ENCODE results near the gene PAWR.
"Not testable (repeated sequence)": the region's sequence is repeated elsewhere in the genome, so short reads cannot be mapped to it uniquely, and the experiment has no call there.

Gene PAWR

GRCh38 chr12:79567175-79567563 is 123.6 kb downstream of the PAWR start:
- peaks cover 9 to 15% of the 10 kb centered on the region in 2 donors for H3K4me1 Mint-ChIP-seq
- H3K27me3 Mint-ChIP-seq: no peaks in the 10 kb centered on the region
- H3K27ac Mint-ChIP-seq: no peak overlapping the region
- ATAC-seq (replicated peaks): no peak
- H3K36me3 Mint-ChIP-seq: peaks cover 25 to 49% of the 10 kb centered on the region in 2 donors
- no peak for DNase-seq
- H3K9me3 Mint-ChIP-seq: peaks cover 0 to 4% of the 10 kb centered on the region in 2 donors
- no peak overlapping the region for H3K4me3 Mint-ChIP-seq

DNA sequence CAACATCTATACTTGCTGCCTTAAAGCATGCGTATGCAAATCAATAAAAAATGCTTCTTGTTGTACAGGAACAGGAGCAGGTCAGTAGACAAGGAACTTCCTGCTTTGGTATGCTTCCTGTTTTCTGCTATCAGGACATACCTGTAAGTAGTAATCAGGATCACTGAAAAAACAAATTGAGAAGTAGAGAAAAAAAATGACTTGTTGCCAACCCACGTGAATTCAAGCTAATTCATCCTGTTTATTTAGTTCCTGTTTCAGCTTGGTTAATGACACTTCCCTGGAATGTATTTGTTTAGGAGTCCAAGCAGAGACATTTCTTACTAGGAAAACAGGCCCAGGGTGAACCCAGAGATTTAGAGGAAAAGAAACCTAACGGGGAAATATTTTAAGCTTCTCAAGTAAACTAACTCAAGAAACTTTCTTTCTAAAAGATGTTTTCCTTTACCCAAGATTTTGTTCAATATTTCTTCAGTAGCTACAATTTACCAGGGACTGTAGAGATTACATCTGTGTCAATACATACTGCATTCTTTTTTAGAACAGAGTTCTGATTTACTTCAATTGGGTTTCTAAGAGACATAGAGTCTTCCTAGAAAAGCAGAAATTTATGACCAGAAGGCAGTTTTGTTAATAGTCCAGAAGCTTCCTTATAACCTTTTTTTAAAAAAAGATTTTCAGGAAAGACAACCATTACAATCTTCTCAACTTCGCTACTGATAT is 124.2 kb downstream of the PAWR start:
- ATAC-seq (replicated peaks) (no peak), DNase-seq (no peak)
- Mint-ChIP-seq H3K27me3 (no peaks in the 10 kb centered on the region), H3K36me3 (peaks cover 26 to 46% of the 10 kb centered on the region in 2 donors), H3K4me1 (peaks cover 9 to 15% of the 10 kb centered on the region in 2 donors), H3K27ac (peak overlapping the region; percentile 68), H3K9me3 (peaks cover 0 to 4% of the 10 kb centered on the region in 2 donors), H3K4me3 (no peak overlapping the region)

GRCh38 chr12:79564727-79565350 is 125.9 kb downstream of the PAWR start:
- H3K36me3 Mint-ChIP-seq: peaks cover 20 to 40% of the 10 kb centered on the region in 2 donors
- not testable (repeated sequence) for H3K27ac Mint-ChIP-seq; DNase-seq; H3K27me3 Mint-ChIP-seq; H3K4me3 Mint-ChIP-seq; H3K9me3 Mint-ChIP-seq; ATAC-seq (replicated peaks)
- H3K4me1 Mint-ChIP-seq: peaks cover 6 to 15% of the 10 kb centered on the region in 2 donors

DNA sequence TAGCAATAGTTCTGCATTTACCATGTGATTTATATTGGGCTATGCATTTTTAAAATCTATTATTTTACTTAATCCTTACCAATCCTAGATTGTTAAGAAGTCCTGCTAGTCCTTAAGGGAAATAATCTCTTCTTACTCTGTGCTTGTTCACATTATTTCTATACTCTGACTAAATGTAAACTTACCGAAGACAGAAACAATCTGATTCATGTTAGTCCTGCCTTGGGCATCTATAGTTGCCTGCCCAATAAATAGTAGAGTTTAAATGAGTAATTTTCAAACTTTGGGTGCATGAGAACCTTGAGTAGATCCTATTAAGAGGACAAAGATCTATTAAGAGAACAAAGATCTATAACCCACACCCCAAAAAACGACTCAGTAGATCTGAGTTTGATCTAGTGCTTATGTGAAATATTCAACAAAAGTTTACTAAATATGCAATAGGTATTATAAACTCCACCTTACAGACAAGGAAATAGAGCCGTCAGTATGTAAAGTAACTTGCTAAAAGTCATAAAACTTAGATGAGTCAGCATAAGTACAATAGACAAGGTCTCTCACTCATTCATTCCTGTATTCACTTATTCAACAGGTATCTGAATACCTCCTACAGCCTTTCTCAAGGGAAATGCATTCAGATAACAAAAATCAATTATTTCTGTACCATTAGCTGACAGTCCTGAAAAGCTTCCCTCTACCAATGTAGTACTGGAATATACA is 127.6 kb downstream of the PAWR start:
- Mint-ChIP-seq H3K9me3 (peaks cover 0 to 2% of the 10 kb centered on the region in 2 donors), H3K27me3 (no peaks in the 10 kb centered on the region), H3K36me3 (peaks cover 20 to 36% of the 10 kb centered on the region in 2 donors), H3K27ac (no peak overlapping the region), H3K4me3 (no peak overlapping the region), H3K4me1 (peaks cover 6 to 15% of the 10 kb centered on the region in 2 donors)
- DNase-seq (no peak), ATAC-seq (replicated peaks) (no peak)

DNA sequence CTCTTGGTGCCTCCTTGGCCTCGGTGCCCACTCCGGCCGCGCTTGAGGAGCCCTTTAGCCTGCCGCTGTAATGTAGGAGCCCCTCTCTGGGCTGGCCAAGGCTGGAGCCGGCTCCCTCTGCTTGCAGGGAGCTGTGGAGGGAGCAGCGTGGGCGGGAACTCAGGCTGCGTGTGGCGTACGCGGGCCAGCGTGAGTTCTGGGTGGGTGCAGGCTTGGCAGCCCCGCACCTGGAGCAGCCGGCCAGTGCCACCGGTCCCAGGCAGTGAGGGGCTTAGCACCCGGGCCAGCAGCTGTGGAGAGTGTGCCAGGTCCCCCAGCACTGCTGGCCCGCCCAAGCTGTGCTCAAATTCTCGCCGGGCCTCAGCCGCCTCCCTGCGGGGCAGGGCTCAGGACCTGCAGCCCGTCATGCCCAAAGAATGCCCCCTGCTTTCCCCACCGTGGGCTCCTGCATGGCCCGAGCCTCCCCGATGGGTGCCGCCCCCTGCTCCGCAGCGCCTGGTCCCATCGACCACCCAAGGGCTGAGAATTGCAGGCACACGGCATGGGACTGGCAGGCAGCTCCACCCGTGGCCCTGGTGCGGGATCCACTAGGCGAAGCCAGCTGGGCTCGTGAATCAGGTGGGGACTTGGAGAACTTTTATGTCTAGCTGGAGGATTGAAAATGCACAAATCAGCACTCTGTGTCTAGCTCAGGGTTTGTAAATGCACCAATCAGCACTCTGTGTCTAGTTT is 129.2 kb downstream of the PAWR start:
- H3K4me1 Mint-ChIP-seq: peaks cover 10 to 23% of the 10 kb centered on the region in 2 donors
- no peaks in the 10 kb centered on the region for H3K27me3 Mint-ChIP-seq
- H3K27ac Mint-ChIP-seq: no peak overlapping the region
- H3K9me3 Mint-ChIP-seq: peaks cover 0 to 2% of the 10 kb centered on the region in 2 donors
- peaks cover 18 to 34% of the 10 kb centered on the region in 2 donors for H3K36me3 Mint-ChIP-seq
- ATAC-seq (replicated peaks) (no peak), DNase-seq (no peak)
- no peak overlapping the region for H3K4me3 Mint-ChIP-seq

DNA sequence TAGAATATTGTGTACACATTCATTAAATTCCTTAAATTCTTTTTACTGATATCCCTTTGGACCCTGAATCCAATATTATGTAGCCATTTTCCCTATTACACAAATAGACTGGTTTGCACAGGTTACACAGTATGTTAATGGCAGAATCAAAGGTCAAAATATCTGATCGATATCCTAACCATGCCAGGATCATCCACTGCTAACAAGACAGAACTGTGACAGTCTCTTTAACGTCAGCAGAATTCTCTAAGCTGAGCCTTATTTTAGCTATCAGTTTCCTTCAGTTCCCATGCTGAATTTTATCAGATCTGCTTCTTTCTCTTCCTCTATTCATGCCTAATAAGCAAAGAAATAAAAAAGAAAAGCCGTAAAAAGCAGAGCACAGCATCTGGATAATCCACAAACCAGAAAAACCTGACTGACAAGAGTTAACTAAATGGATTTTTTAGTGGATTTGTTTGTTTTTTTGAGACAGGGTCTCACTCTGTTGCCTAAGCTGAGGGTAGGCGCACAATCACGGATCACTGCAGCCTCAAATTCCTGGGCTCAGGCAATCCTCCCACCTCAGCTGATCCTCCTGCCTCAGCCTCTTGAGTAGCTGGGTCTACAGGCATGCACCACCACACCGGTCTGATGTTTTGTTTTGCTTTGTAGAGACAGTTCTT is 130.4 kb downstream of the PAWR start:
- DNase-seq: no peak
- Mint-ChIP-seq H3K27me3 (no peaks in the 10 kb centered on the region), H3K4me3 (no peak overlapping the region), H3K27ac (no peak overlapping the region), H3K36me3 (peaks cover 12 to 22% of the 10 kb centered on the region in 2 donors), H3K9me3 (no peaks in the 10 kb centered on the region), H3K4me1 (peaks cover 5 to 11% of the 10 kb centered on the region in 2 donors)
- ATAC-seq (replicated peaks): no peak

DNA sequence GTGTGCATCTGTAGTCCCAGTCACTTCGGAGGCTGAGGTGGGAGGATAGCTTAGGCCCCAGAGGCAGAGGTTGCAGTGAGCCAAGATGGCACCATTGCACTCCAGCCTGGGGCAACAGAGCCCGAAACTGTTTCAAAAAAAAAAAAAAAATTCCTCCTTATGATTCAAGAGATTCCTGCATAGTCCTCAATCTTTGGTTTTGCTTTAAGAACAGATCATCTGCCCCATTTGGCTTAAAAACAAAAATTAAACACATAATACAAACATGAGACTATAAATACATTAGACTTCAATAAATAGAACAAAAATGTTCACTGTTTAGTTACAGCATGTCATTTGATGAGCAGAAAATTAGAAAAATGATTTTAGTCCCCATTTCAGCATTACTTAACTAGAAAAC is 131.2 kb downstream of the PAWR start:
- Mint-ChIP-seq H3K27me3 (no peaks in the 10 kb centered on the region), H3K4me3 (no peak overlapping the region), H3K36me3 (peaks cover 12 to 19% of the 10 kb centered on the region in 2 donors), H3K4me1 (peaks cover 5 to 11% of the 10 kb centered on the region in 2 donors), H3K27ac (no peak overlapping the region), H3K9me3 (no peaks in the 10 kb centered on the region)
- DNase-seq: no peak
- no peak for ATAC-seq (replicated peaks)

- peaks cover 5 to 11% of the 10 kb centered on the region in 2 donors for H3K4me1 Mint-ChIP-seq
- H3K4me3 Mint-ChIP-seq: no peak overlapping the region
- DNase-seq (no peak), ATAC-seq (replicated peaks) (no peak)
- no peaks in the 10 kb centered on the region for H3K9me3 Mint-ChIP-seq
- peaks cover 12 to 19% of the 10 kb centered on the region in 2 donors for H3K36me3 Mint-ChIP-seq
- no peaks in the 10 kb centered on the region for H3K27me3 Mint-ChIP-seq
- H3K27ac Mint-ChIP-seq: no peak overlapping the region
Observed at GRCh38 chr12:79558924-79559469, 131.8 kb downstream of the PAWR start.

DNA sequence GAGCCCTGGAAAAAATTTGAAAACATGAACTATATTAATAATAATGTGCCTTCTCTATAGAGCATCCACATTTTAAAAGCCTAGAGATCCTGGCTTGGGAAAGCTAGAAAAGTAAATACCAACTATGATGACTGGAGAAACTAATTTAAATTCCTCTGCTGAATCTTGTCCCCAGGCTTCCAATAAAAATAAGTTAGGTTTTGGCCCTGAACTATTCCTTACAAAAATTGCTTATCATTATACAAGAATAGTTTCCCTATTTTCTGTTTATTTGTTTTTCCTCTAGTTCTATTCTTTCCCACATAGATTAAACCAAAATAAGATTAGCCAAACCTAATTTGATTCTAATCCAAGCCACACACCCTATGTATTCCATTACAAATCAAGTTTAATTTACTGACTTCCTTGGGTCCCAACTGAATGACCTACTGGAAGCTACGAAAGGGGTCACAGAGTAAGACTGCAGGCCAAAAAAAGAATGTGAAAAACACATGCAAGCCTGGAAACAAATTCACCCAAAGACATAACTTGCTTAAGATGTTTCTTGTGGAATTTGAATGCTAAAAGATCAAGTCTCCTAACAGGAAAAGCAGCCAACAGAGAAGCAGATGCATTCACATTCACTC is 133.0 kb downstream of the PAWR start:
- no peak for DNase-seq
- Mint-ChIP-seq H3K9me3 (peaks cover 0 to 2% of the 10 kb centered on the region in 2 donors), H3K4me3 (no peak overlapping the region), H3K36me3 (peaks cover 13 to 23% of the 10 kb centered on the region in 2 donors), H3K27ac (no peak overlapping the region), H3K27me3 (no peaks in the 10 kb centered on the region), H3K4me1 (peaks cover 5 to 11% of the 10 kb centered on the region in 2 donors)
- ATAC-seq (replicated peaks): no peak

GRCh38 chr12:79555028-79555925 is 135.5 kb downstream of the PAWR start:
- Mint-ChIP-seq H3K27ac (no peak overlapping the region), H3K36me3 (peaks cover 11 to 25% of the 10 kb centered on the region in 2 donors)
- DNase-seq: no peak

DNA sequence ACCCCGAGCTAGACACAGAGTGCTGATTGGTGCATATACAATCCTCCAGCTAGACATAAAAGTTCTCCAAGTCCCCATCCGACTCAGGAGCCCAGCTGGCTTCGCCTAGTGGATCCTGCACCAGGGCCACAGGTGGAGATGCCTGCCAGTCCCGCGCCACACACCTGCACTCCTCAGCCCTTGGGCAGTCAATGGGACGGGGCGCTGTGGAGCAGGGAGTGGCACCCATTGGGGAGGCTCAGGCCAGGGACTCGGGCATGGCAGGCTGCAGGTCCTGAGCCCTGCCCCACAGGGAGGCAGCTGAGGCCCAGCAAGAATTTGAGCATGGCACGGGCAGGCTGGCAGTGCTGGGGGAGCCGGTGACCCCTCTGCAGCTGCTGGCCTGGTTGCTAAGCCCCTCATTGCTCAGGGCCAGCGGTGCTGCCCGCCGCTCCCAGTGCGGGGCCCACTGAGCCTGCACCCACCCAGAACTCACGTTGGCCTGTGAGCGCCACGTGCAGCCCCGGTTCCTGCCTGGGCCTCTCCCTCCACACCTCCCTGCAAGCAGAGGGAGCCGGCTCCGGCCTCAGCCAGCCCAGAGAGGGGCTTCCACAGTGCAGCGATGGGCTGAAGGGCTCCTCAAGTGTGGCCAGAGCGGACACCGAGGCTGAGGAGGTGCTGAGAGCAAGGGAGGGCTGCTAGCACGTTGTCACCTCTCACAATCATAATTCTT is 136.7 kb downstream of the PAWR start:
- Mint-ChIP-seq H3K27ac (no peak overlapping the region), H3K9me3 (peaks cover 0 to 2% of the 10 kb centered on the region in 2 donors), H3K27me3 (no peaks in the 10 kb centered on the region), H3K36me3 (peaks cover 14 to 23% of the 10 kb centered on the region in 2 donors), H3K4me3 (no peak overlapping the region), H3K4me1 (peaks cover 5 to 11% of the 10 kb centered on the region in 2 donors)
- DNase-seq (no peak), ATAC-seq (replicated peaks) (no peak)

More at GRCh38 chr12:79555028-79555925, 135.5 kb downstream of the PAWR start:
- Mint-ChIP-seq H3K4me1 (peaks cover 5 to 11% of the 10 kb centered on the region in 2 donors), H3K9me3 (peaks cover 0 to 2% of the 10 kb centered on the region in 2 donors), H3K4me3 (no peak overlapping the region), H3K27me3 (no peaks in the 10 kb centered on the region)
- no peak for ATAC-seq (replicated peaks)

- no peak for ATAC-seq (replicated peaks)
- Mint-ChIP-seq H3K27ac (no peak overlapping the region), H3K9me3 (peaks cover 0 to 2% of the 10 kb centered on the region in 2 donors), H3K4me3 (no peak overlapping the region), H3K36me3 (peaks cover 16 to 18% of the 10 kb centered on the region in 2 donors), H3K27me3 (no peaks in the 10 kb centered on the region), H3K4me1 (peaks cover 1 to 3% of the 10 kb centered on the region in 2 donors)
- no peak for DNase-seq
Observed at GRCh38 chr12:79552192-79552591, 138.6 kb downstream of the PAWR start.

Measured in stimulated activated naive B cell treated with anti-CD40 and anti-IgM and Interleukin-4, amounts not matched to agents 10 μg/mL and 1 μg/mL and 100 μg/mL, for 72 hours (primary cell).